K562 (cell line): ENCODE results near the gene UBE2QL1. TPM values are rescaled to one million over a fixed set of nuclear protein-coding genes. Genes with fewer than 3 reads are reported as not detected.

ENCODE experiments used
- ATAC-seq: fragments of 200-7000 bp; cut with Tn5 transposase; 3 replicates; pipeline ENCODE4 v1.9.1; 2020; ENCODE audit warnings: moderate library complexity
- BruUV-seq: library from RNA; stranded (reverse); fragments of 400-500 nt; replicated peaks from 2 replicates; lab custom pipeline; 2021; lab: Mats Ljungman, UMichigan
- CTCF ChIA-PET: fragments of 300-600 bp; formaldehyde crosslinking; extraction: SDS; loops from one replicate; lab custom pipeline; 2021; ENCODE audit warnings: low intra/inter-chr PET ratio; lab: Yijun Ruan, JAX
- POLR2A ChIA-PET: fragments of 300-600, 350-650 bp; sonication (Branson Sonifier 250); formaldehyde crosslinking; extraction: SDS; loops from one replicate; lab custom pipeline; 2021; ENCODE audit warnings: antibody characterized with exemption, inconsistent platforms; lab: Yijun Ruan, JAX
- DNase-seq, 4 experiments: peaks; one replicate each; pipeline versions ENCODE4 v3.0.0 to v3.0.0-alpha.2; 2011 to 2018; ENCODE audit warnings: low spot score in 3 of 4, mixed read lengths in 3 of 4; ENCODE audit errors: extremely low read depth in 1 of 4
- FAIRE-seq: peaks from 2 replicates; lab custom pipeline; 2011; peaks lifted over from hg19 to GRCh38; lab: Jason Lieb, UNC
- H2AFZ ChIP-seq: 2 replicates; pipeline ENCODE4 v1.6.0; 2011; ENCODE audit warnings: low read depth, low read length, control low read depth, inconsistent platforms
- H3K27ac ChIP-seq: fragments of 200-600 bp; 3 replicates; pipeline ENCODE4 v1.8.0; 2011; ENCODE audit warnings: low read depth, mild to moderate bottlenecking, control low read depth, inconsistent platforms, low read length, moderate library complexity, mixed read lengths; ENCODE audit errors: extremely low read depth
- H3K27me3 ChIP-seq, 2 experiments: fragments of 300-600 bp in 1 of 2; 2 replicates in 1 of 2; 3 replicates in 1 of 2; pipeline versions ENCODE4 v1.6.0 to v1.8.0; 2011; ENCODE audit warnings: inconsistent platforms in 2 of 2, low read length in 2 of 2, mild to moderate bottlenecking in 1 of 2, mixed read lengths in 1 of 2, moderate library complexity in 1 of 2; ENCODE audit not compliant: control insufficient read depth in 2 of 2, insufficient read depth in 2 of 2
- H3K36me3 ChIP-seq: fragments of 300-600 bp; 3 replicates; pipeline ENCODE4 v1.8.0; 2011; ENCODE audit warnings: mild to moderate bottlenecking, low read length, inconsistent platforms; ENCODE audit not compliant: control insufficient read depth, insufficient read depth
- H3K4me1 ChIP-seq, 2 experiments: fragments of 200-600 bp in 1 of 2; replicated peaks in 1 of 2; 2 replicates in 1 of 2; 3 replicates in 1 of 2; pipeline versions ENCODE4 v1.5.1 to v1.8.0; 2011; ENCODE audit warnings: inconsistent platforms in 2 of 2, low read length in 2 of 2, mild to moderate bottlenecking in 1 of 2, mixed read lengths in 1 of 2, moderate library complexity in 1 of 2; ENCODE audit not compliant: control insufficient read depth in 2 of 2, insufficient read depth in 2 of 2
- H3K4me2 ChIP-seq: 2 replicates; pipeline ENCODE4 v1.6.1; 2011; ENCODE audit warnings: low read length, control low read depth, inconsistent platforms, mixed read lengths; ENCODE audit not compliant: insufficient read depth
- H3K4me3 ChIP-seq: fragments of 200-600 bp; sonication (generic), shearing (Covaris generic); 2 replicates; pipeline ENCODE4 v1.5.1; 2016; ENCODE audit warnings: control low read depth, inconsistent platforms
- H3K79me2 ChIP-seq: fragments of 200-600 bp; 3 replicates; pipeline ENCODE4 v1.8.0; 2011; ENCODE audit warnings: low read length, inconsistent platforms; ENCODE audit not compliant: control insufficient read depth, insufficient read depth
- H3K9ac ChIP-seq, 2 experiments: 2 replicates each; pipeline versions ENCODE4 v1.6.0 to v1.6.1; 2011; ENCODE audit warnings: low read depth in 2 of 2, low read length in 2 of 2, control low read depth in 1 of 2, inconsistent platforms in 1 of 2, mild to moderate bottlenecking in 1 of 2, mixed read lengths in 1 of 2; ENCODE audit not compliant: insufficient read depth in 1 of 2
- H3K9me1 ChIP-seq: one replicate; pipeline ENCODE4 v1.6.0; 2011; ENCODE audit warnings: inconsistent platforms, mild to moderate bottlenecking, low read length, moderate library complexity; ENCODE audit not compliant: control insufficient read depth, insufficient read depth
- H3K9me3 ChIP-seq: replicated peaks from 2 replicates; pipeline ENCODE4 v1.5.1; 2011; ENCODE audit warnings: low read depth, low read length, inconsistent platforms; ENCODE audit not compliant: control insufficient read depth, insufficient read depth
- H4K20me1 ChIP-seq: replicated peaks from 2 replicates; pipeline ENCODE4 v1.6.1; 2011; ENCODE audit warnings: low read length, inconsistent platforms, mixed read lengths; ENCODE audit not compliant: control insufficient read depth, insufficient read depth
- PTBP1 ChIP-seq: fragments of 200-400 bp; formaldehyde crosslinking; IDR thresholded peaks from 2 replicates; pipeline ENCODE4 v1.6.1; 2017; ENCODE audit warnings: low read depth, low read length
- SP2 ChIP-seq: IDR thresholded peaks from 2 replicates; pipeline ENCODE4 v1.6.1; 2011; ENCODE audit warnings: mild to moderate bottlenecking, low read depth, low read length, moderate library complexity; ENCODE audit not compliant: poor library complexity, severe bottlenecking; ENCODE audit errors: extremely low read depth
- ZNF12 ChIP-seq: sonication (generic); formaldehyde crosslinking; IDR thresholded peaks from 2 replicates; pipeline ENCODE4 v1.4.0; 2020; ENCODE audit warnings: mild to moderate bottlenecking, missing genetic modification reagents
- WGBS: fragments of 100-300 bp; shearing (Covaris generic); methylation state at CpG from one replicate; pipeline ENCODE4 v1.1.6; 2016; ENCODE audit warnings: low coverage, mixed read lengths; ENCODE audit not compliant: insufficient coverage; ENCODE audit errors: missing lambda C conversion rate; 5-methylcytosine and 5-hydroxymethylcytosine counted together
- in situ Hi-C: fragments of 300-500 bp; cut with MboI; formaldehyde crosslinking; loops from 4 replicates; pipeline ENCODE4 v1.15.0; 2018; ENCODE audit warnings: inconsistent platforms, mixed read lengths
- intact Hi-C: fragments of 100-400 bp; cut with micrococcal nuclease; formaldehyde crosslinking; loops from 2 replicates; pipeline ENCODE4 v1.14.2; 2022
- polyA plus RNA-seq, 8 experiments: library from polyadenylated mRNA; depleted of rRNA in 4 of 8; stranded (reverse) in 5 of 8; unstranded in 3 of 8; fragments of >200 nt; fragmentation: Nextera tagmentation in 2 of 8; fragmentation: Illumina TruSeq in 1 of 8; extraction: Ambion mirVana in 2 of 8; extraction: Trizol in 1 of 8; gene quantifications; 2 replicates each; pipeline versions ENCODE4 v1.2.1 to v1.2.3, GENCODE V29; 2011 to 2014; ENCODE audit warnings: inconsistent platforms in 1 of 8, missing spikeins in 1 of 8
- total RNA-seq, 7 experiments: library from RNA; depleted of rRNA in 6 of 7; stranded (reverse); fragments of >200 nt in 6 of 7; fragmentation: Illumina TruSeq in 2 of 7; extraction: Trizol in 2 of 7; gene quantifications; 2 replicates each; pipeline versions ENCODE4 v1.2.1 to v1.2.3, GENCODE V29; 2011 to 2021; ENCODE audit warnings: low replicate concordance in 1 of 7

The UBE2QL1 gene
- total and polyA plus RNA-seq, 9 of the 15 experiments (the other 6 are each of a cell fraction or from before 2014, with no cell fraction given), result not detected

DNA sequence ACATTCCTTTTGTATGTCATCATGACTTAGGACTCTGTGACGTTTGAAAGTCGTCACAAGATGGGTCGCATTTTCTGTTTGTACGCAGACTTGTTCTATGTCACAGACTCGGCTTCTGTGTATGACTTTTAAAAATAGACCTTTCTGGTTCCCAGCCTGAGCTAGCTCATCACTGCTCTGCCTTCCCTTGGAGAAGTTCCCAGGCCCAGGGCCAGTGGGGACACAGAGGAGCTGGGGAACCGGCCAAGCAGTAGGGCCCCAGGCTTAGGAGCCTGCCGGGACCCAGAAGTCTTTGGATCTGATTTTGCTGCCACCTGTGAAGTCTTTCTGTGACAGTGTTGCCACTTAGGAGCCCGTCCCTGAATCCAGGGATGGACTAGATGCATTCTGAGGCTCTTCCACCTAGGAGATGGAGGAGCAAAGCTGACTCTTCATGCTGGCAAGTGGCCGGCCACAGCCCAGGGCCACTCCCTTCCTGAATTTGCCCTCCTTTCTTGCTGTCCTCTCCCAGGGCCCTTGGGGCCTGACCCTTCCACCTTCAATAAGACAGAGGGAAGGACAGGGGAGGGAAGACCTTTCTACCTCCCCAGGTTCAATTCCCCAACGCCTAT is 18.1 kb upstream of the UBE2QL1 start:
- CTCF ChIA-PET, result no interaction called here
- Histone ChIP-seq H3K27ac (no peak overlapping the region), H3K9ac (no peak overlapping the region), H3K9me1 (no peaks in the 10 kb centered on the region), H3K4me1 (no peaks in the 10 kb centered on the region), H3K4me3 (no peak overlapping the region), H3K27me3 (peaks cover 20 to 42% of the 10 kb centered on the region in 2 experiments), H3K36me3 (no peaks in the 10 kb centered on the region), H3K79me2 (no peaks in the 10 kb centered on the region), H2AFZ (no peak overlapping the region)
- BruUV-seq, result no TSS peak
- DNase-seq (no peak), ATAC-seq (no peak), FAIRE-seq (no peak)
- intact Hi-C loops, result no loop called here
- 1% methylated on average over 10 of the region's 10 CpGs for WGBS
- no peak for TF ChIP-seq SP2
- TF ChIP-seq ZNF12, result no peak
- TF ChIP-seq PTBP1, result no peak
- TF ChIP-seq, all 486 proteins: peak for 0
- H3K9me3 ChIP-seq, result no peaks in the 10 kb centered on the region
- H4K20me1 ChIP-seq, result 0 out of 2 replicates have a peak, but pooled peaks cover 3% of the 10 kb centered on the region
- no peak overlapping the region for H3K4me2 ChIP-seq
- POLR2A ChIA-PET, result interaction anchor here (0.7 to 1.9 kb wide), 4 partner anchors 9 to 152 kb away, joined by 3 to 7 read pairs (median 4); no protein-coding TSS in a partner anchor
- in situ Hi-C loops, result no loop called here
